ENCODE results near the gene COX7A2L.

COX7A2L gene

GRCh38 chr2:42363413-42363812 is 2.4 kb upstream of the COX7A2L start:
- no peaks in the 10 kb centered on the region; the same call in 1 of the 2 replicates for H3K27me3 ChIP-seq (replicated peaks; ENCODE audit: control insufficient read depth, insufficient read depth, low read length)
- no peak for TF ChIP-seq CTCF (IDR thresholded peaks at IDR 0.05; ENCODE audit: insufficient read depth, low read length, poor library complexity, severe bottlenecking)
- DNase-seq (ENCODE audit: extremely low read depth, insufficient read length) = no peak
- no peaks in the 10 kb centered on the region for H3K36me3 ChIP-seq (ENCODE audit: control insufficient read depth, insufficient read depth, low read length)
- no peak overlapping the region for H3K4me3 ChIP-seq (replicated peaks; ENCODE audit: low read depth, low read length)

GRCh38 chr2:42361728-42362283 is 789 bp upstream of the COX7A2L start:
- TF ChIP-seq CTCF (IDR thresholded peaks at IDR 0.05; ENCODE audit: insufficient read depth, low read length, poor library complexity, severe bottlenecking) = no peak
- Histone ChIP-seq H3K4me3 (replicated peaks; ENCODE audit: low read depth, low read length) (peak overlapping the region; percentile 63), H3K27me3 (replicated peaks; ENCODE audit: control insufficient read depth, insufficient read depth, low read length) (no peaks in the 10 kb centered on the region; the same call in 1 of the 2 replicates), H3K36me3 (ENCODE audit: control insufficient read depth, insufficient read depth, low read length) (no peaks in the 10 kb centered on the region)
- DNase-seq (ENCODE audit: extremely low read depth, insufficient read length) = no peak

GRCh38 chr2:42360493-42360889 is 526 bp downstream of the COX7A2L start:
- no peak for DNase-seq (ENCODE audit: extremely low read depth, insufficient read length)
- H3K36me3 ChIP-seq (ENCODE audit: control insufficient read depth, insufficient read depth, low read length) = no peaks in the 10 kb centered on the region; the same call in 1 of the 2 replicates
- TF ChIP-seq CTCF (IDR thresholded peaks at IDR 0.05; ENCODE audit: insufficient read depth, low read length, poor library complexity, severe bottlenecking) = no peak
- H3K27me3 ChIP-seq (replicated peaks; ENCODE audit: control insufficient read depth, insufficient read depth, low read length) = no peaks in the 10 kb centered on the region
- H3K4me3 ChIP-seq (replicated peaks; ENCODE audit: low read depth, low read length) = peak overlapping the region; percentile 83

GRCh38 chr2:42359965-42360483 is 993 bp downstream of the COX7A2L start:
- no peaks in the 10 kb centered on the region for H3K27me3 ChIP-seq (replicated peaks; ENCODE audit: control insufficient read depth, insufficient read depth, low read length)
- no peak for TF ChIP-seq CTCF (IDR thresholded peaks at IDR 0.05; ENCODE audit: insufficient read depth, low read length, poor library complexity, severe bottlenecking)
- peak overlapping the region; percentile 83 for H3K4me3 ChIP-seq (replicated peaks; ENCODE audit: low read depth, low read length)
- H3K36me3 ChIP-seq (ENCODE audit: control insufficient read depth, insufficient read depth, low read length) = no peaks in the 10 kb centered on the region; the same call in 1 of the 2 replicates
- no peak for DNase-seq (ENCODE audit: extremely low read depth, insufficient read length)

- no peak for TF ChIP-seq CTCF (IDR thresholded peaks at IDR 0.05; ENCODE audit: insufficient read depth, low read length, poor library complexity, severe bottlenecking)
- peak overlapping the region; percentile 83 for H3K4me3 ChIP-seq (replicated peaks; ENCODE audit: low read depth, low read length)
- H3K36me3 ChIP-seq (ENCODE audit: control insufficient read depth, insufficient read depth, low read length) = no peaks in the 10 kb centered on the region; the same call in 1 of the 2 replicates
- no peak for DNase-seq (ENCODE audit: extremely low read depth, insufficient read length)
- no peaks in the 10 kb centered on the region for H3K27me3 ChIP-seq (replicated peaks; ENCODE audit: control insufficient read depth, insufficient read depth, low read length)
Measured at GRCh38 chr2:42359304-42359964, 1.6 kb downstream of the COX7A2L start.

All from GM06990 (cell line).